Measurements from ENCODE around the gene GULP1.

- TF ChIP-seq CTCF (IDR thresholded peaks at IDR 0.05) (no peak), POLR2A (IDR thresholded peaks at IDR 0.05) (no peak)
Observed at GRCh38 chr2:188425266-188425665, 133.6 kb downstream of the GULP1 start.

All from testis (tissue), 2 donors.